ENCODE measurements around the gene KRT7. TPM values are rescaled to one million over a fixed set of nuclear protein-coding genes. Genes with fewer than 3 reads are reported as not detected.

The KRT7 gene
- total and polyA plus RNA-seq, 8 donors: 15.2 to 1,968 (median 28.2) TPM

GRCh38 chr12:52211716-52212585, 21.1 kb upstream of the KRT7 start:
- ATAC-seq: no peak
- intact Hi-C loops (cut with DNase I): no loop called here
- no peak overlapping the region for H3K27ac ChIP-seq

GRCh38 chr12:52212701-52213563, 20.1 kb upstream of the KRT7 start:
- Histone ChIP-seq H3K27me3 (peaks cover 0 to 5% of the 10 kb centered on the region in 2 donors), H3K36me3 (no peaks in the 10 kb centered on the region), H3K9me3 (no peaks in the 10 kb centered on the region), H3K27ac (peak overlapping the region in 1 of 2 donors; percentile 18), H3K4me1 (peaks cover 0 to 24% of the 10 kb centered on the region in 2 donors), H3K4me3 (no peak overlapping the region)
- ATAC-seq (no peak), DNase-seq (peak in 1 of 4 donors; percentile 44)
- intact Hi-C loops (cut with DNase I): no loop called here
- TF ChIP-seq CTCF (IDR thresholded peaks at IDR 0.05): no peak

More at GRCh38 chr12:52211716-52212585, 21.1 kb upstream of the KRT7 start:
- Histone ChIP-seq H3K36me3 (no peaks in the 10 kb centered on the region), H3K27me3 (peaks cover 0 to 5% of the 10 kb centered on the region in 2 donors), H3K9me3 (no peaks in the 10 kb centered on the region), H3K4me1 (peaks cover 4 to 26% of the 10 kb centered on the region in 2 donors), H3K4me3 (no peak overlapping the region)
- peak in 1 of 4 donors; percentile 45 for DNase-seq
- TF ChIP-seq CTCF (IDR thresholded peaks at IDR 0.05): no peak

GRCh38 chr12:52213564-52214420, 19.3 kb upstream of the KRT7 start:
- H3K27me3 ChIP-seq: peaks cover 0 to 5% of the 10 kb centered on the region in 2 donors
- H3K4me3 ChIP-seq: no peak overlapping the region
- TF ChIP-seq CTCF (IDR thresholded peaks at IDR 0.05): peak; percentile 94 to 98
- intact Hi-C loops (cut with DNase I): no loop called here
- no peaks in the 10 kb centered on the region for H3K9me3 ChIP-seq
- peak; percentile 91 for ATAC-seq
- H3K27ac ChIP-seq: peak overlapping the region; percentile 37 to 62
- peak; percentile 40 to 94 (median 82) for DNase-seq
- peaks cover 0 to 23% of the 10 kb centered on the region in 2 donors for H3K4me1 ChIP-seq
- no peaks in the 10 kb centered on the region for H3K36me3 ChIP-seq

- peak; percentile 20 for ATAC-seq
- peaks cover 0 to 5% of the 10 kb centered on the region in 2 donors for H3K27me3 ChIP-seq
- H3K36me3 ChIP-seq: no peaks in the 10 kb centered on the region
- peaks cover 0 to 23% of the 10 kb centered on the region in 2 donors for H3K4me1 ChIP-seq
- no peaks in the 10 kb centered on the region for H3K9me3 ChIP-seq
- no peak for TF ChIP-seq CTCF (IDR thresholded peaks at IDR 0.05)
- intact Hi-C loops (cut with DNase I): no loop called here
- DNase-seq: peak in 1 of 4 donors; percentile 50
- peak overlapping the region; percentile 37 to 62 for H3K27ac ChIP-seq
- H3K4me3 ChIP-seq: no peak overlapping the region
Observed at GRCh38 chr12:52214421-52214802, 18.6 kb upstream of the KRT7 start.

All from left lung (tissue), 10 donors.